ENCODE data around the gene NCOR2.

DNA sequence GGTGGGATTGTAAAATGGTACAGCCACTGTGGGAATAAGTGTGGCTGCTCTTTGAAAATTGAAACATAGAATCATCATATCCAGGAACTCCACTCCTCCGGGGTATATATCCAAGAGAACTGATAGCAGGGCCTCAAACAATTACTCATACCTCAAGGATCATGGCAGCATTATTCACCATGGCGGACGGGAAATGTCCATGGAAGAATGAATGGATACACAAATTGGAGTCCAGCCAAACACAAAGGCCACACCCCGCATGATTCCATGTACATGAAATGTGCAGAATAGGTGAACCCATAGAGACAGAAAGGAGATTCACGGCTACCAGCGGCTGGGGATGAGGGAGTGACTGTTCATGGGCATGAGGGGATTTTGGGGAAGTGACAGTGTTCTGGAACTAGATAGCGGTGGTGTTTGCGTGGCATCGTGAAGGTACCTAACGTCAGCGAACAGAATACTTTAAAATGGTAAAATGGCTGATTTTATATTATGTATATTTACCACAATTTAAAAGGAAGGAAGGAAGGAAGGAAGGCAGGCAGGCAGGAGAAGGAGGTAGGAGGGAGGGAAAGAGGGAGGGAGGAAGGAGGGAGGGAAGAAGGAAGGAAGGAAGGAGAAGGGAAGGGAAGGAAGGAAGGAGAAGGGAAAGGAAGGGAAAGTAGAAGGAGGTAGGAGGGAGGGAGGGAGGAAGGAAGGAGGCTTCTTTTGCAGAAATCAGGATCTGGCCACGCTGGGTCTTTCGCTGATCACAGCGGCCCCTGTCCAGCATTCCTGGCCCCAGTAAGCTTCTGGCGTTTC, 14.1 kb upstream of the NCOR2 start:
- TF ChIP-seq EP300 (IDR thresholded peaks at IDR 0.05) (no peak), CTCF (IDR thresholded peaks at IDR 0.05) (no peak), POLR2A (IDR thresholded peaks at IDR 0.05) (no peak)

Data from tibial nerve (tissue), 4 donors.